Panc1 (cell line): ENCODE data around the gene PABPN1. TPM values are rescaled to one million over a fixed set of nuclear protein-coding genes. Genes with fewer than 3 reads are reported as not detected.

ENCODE experiments used
- ATAC-seq: fragments of 200-7000 bp; cut with Tn5 transposase; 2 replicates; pipeline ENCODE4 v1.9.1; 2020; ENCODE audit warnings: mild to moderate bottlenecking, moderate library complexity
- BruUV-seq: library from RNA; stranded (reverse); fragments of 400-500 nt; replicated peaks from 2 replicates; lab custom pipeline; 2021; lab: Mats Ljungman, UMichigan
- CTCF ChIA-PET: fragments of 300-600 bp; sonication (Branson Sonifier 250); formaldehyde crosslinking; loops from one replicate; lab custom pipeline; 2022; ENCODE audit warnings: antibody characterized with exemption; lab: Charles Lee
- POLR2A ChIA-PET: fragments of 300-600 bp; sonication (Branson Sonifier 250); formaldehyde crosslinking; loops from one replicate; lab custom pipeline; 2022; ENCODE audit warnings: antibody characterized with exemption; lab: Charles Lee
- DNase-seq: peaks from one replicate; pipeline ENCODE4 v3.0.0-alpha.2; 2010; ENCODE audit warnings: low read depth, low spot score
- H3K27ac ChIP-seq: 2 replicates; pipeline ENCODE4 v1.5.1; 2011; ENCODE audit warnings: mild to moderate bottlenecking, low read length, inconsistent platforms
- H3K27me3 ChIP-seq: fragments of 200-500 bp; sonication (Bioruptor generic); 2 replicates; pipeline ENCODE4 v1.6.0; 2014; ENCODE audit warnings: low read length, inconsistent platforms; ENCODE audit not compliant: control insufficient read depth, insufficient read depth
- H3K36me3 ChIP-seq: fragments of 200-500 bp; sonication (Bioruptor generic); 2 replicates; pipeline ENCODE4 v1.5.1; 2014; ENCODE audit warnings: inconsistent platforms, mild to moderate bottlenecking, low read length, moderate library complexity; ENCODE audit not compliant: control insufficient read depth, insufficient read depth
- H3K4me1 ChIP-seq: 2 replicates; pipeline ENCODE4 v1.5.1; 2011; ENCODE audit warnings: inconsistent platforms, mild to moderate bottlenecking, low read length, moderate library complexity; ENCODE audit not compliant: control insufficient read depth, insufficient read depth
- H3K4me3 ChIP-seq, 2 experiments: 2 replicates each; pipeline ENCODE4 v1.5.1; 2011 to 2012; ENCODE audit warnings: low read depth in 2 of 2, low read length in 2 of 2, mild to moderate bottlenecking in 2 of 2, inconsistent platforms in 1 of 2, moderate library complexity in 1 of 2
- H3K9me3 ChIP-seq: fragments of 200-500 bp; sonication (Bioruptor generic); 2 replicates; pipeline ENCODE4 v1.5.1; 2014; ENCODE audit warnings: low read depth, mild to moderate bottlenecking, inconsistent platforms, low read length, moderate library complexity; ENCODE audit not compliant: control insufficient read depth, insufficient read depth
- CTCF ChIP-seq: fragments of 450-650 bp; IDR thresholded peaks from 2 replicates; pipeline ENCODE4 v1.5.1; 2017; ENCODE audit warnings: mild to moderate bottlenecking
- POLR2AphosphoS5 ChIP-seq: IDR thresholded peaks from 2 replicates; pipeline ENCODE4 v1.6.1; 2012; ENCODE audit warnings: mild to moderate bottlenecking, low read depth, low read length, moderate library complexity
- REST ChIP-seq, 2 experiments: IDR thresholded peaks; 2 replicates each; pipeline ENCODE4 v1.6.1; 2011 to 2012; ENCODE audit warnings: low read depth in 2 of 2, control low read depth in 1 of 2, low read length in 1 of 2, mild to moderate bottlenecking in 1 of 2, moderate library complexity in 1 of 2; ENCODE audit not compliant: insufficient read depth in 1 of 2
- SIN3A ChIP-seq: IDR thresholded peaks from 2 replicates; pipeline ENCODE4 v1.6.1; 2012; ENCODE audit warnings: low read depth, mild to moderate bottlenecking, low read length, moderate library complexity, borderline replicate concordance; ENCODE audit not compliant: insufficient read depth
- TCF7L2 ChIP-seq: IDR thresholded peaks from 2 replicates; pipeline ENCODE4 v1.6.1; 2011; ENCODE audit warnings: mild to moderate bottlenecking, low read depth, low read length, inconsistent platforms
- in situ Hi-C: cut with HindIII; loops from 2 replicates; pipeline ENCODE4 v1.10.0; 2016; ENCODE audit warnings: low sequenced_read_pairs, low pct_unique_long_range_greater_than_20kb
- intact Hi-C: fragments of 100-400 bp; cut with micrococcal nuclease; formaldehyde crosslinking; loops from one replicate; pipeline ENCODE4 v1.10.0; 2022; ENCODE audit not compliant: unreplicated experiment
- total RNA-seq: library from RNA; stranded (reverse); gene quantifications from one replicate; pipeline ENCODE4 v1.2.1, GENCODE V29; 2021; ENCODE audit not compliant: unreplicated experiment

Gene PABPN1
- total RNA-seq, 1 experiment from 2014 or later, result 159 TPM

GRCh38 chr14:23372509-23372908, 51.3 kb downstream of the PABPN1 start, which contains the start of gene IL25:
IL25 (plus strand) TSS chr14:23372809.
- Histone ChIP-seq H3K4me3 (no peak within 1 kb of the TSS), H3K36me3 (no peaks in the 10 kb centered on the region), H3K27ac (no peak within 1 kb of the TSS), H3K4me1 (no peaks in the 10 kb centered on the region), H3K9me3 (no peaks in the 10 kb centered on the region), H3K27me3 (no peaks in the 10 kb centered on the region)
- in situ Hi-C loops, result no loop called here
- intact Hi-C loops, result no loop called here
- CTCF ChIA-PET, result no interaction called here
- POLR2A ChIA-PET, result no interaction called here
- DNase-seq (no peak), ATAC-seq (no peak)
- BruUV-seq, result no TSS peak
- TF ChIP-seq REST (IDR thresholded peaks at IDR 0.05; ENCODE audit: insufficient read depth in 1 of 2, low read depth in 2 of 2, low read length in 1 of 2), result no peak
- no peak for TF ChIP-seq SIN3A
- TF ChIP-seq CTCF, result no peak
- no peak for TF ChIP-seq TCF7L2
- no peak for TF ChIP-seq POLR2AphosphoS5

GRCh38 chr14:23373041-23373440, 51.8 kb downstream of the PABPN1 start:
- Histone ChIP-seq H3K27me3 (no peaks in the 10 kb centered on the region), H3K4me1 (no peaks in the 10 kb centered on the region), H3K9me3 (no peaks in the 10 kb centered on the region), H3K27ac (no peak overlapping the region), H3K36me3 (no peaks in the 10 kb centered on the region), H3K4me3 (no peak overlapping the region)
- in situ Hi-C loops (no loop called here), intact Hi-C loops (no loop called here)
- TF ChIP-seq REST (IDR thresholded peaks at IDR 0.05; ENCODE audit: insufficient read depth in 1 of 2, low read depth in 2 of 2, low read length in 1 of 2) (no peak), CTCF (no peak), TCF7L2 (no peak), POLR2AphosphoS5 (no peak), SIN3A (no peak)
- BruUV-seq, result no TSS peak
- no peak for DNase-seq
- ATAC-seq, result no peak
- CTCF ChIA-PET, result interaction anchor here (0.7 kb wide), 1 partner anchor 240 kb away, joined by 3 read pairs; no protein-coding TSS in a partner anchor
- POLR2A ChIA-PET, result no interaction called here
